OCI-LY1 (cell line): ENCODE results near the gene TANC1.

Source experiments
- H2AFZ ChIP-seq: fragments of 200-600 bp; sonication (generic), shearing (Covaris generic); 2 replicates; pipeline ENCODE4 v1.6.0; 2014; ENCODE audit warnings: antibody characterized with exemption, mild to moderate bottlenecking, low read length
- H3F3A ChIP-seq: fragments of 200-600 bp; sonication (generic), shearing (Covaris generic); 2 replicates; pipeline ENCODE4 v1.6.0; 2014; ENCODE audit warnings: mild to moderate bottlenecking, antibody characterized with exemption, low read length, moderate library complexity; ENCODE audit not compliant: insufficient read depth
- H3K27ac ChIP-seq: fragments of 200-600 bp; sonication (generic); 2 replicates; pipeline ENCODE4 v1.5.1; 2014; ENCODE audit warnings: low read length, mixed run types, mild to moderate bottlenecking, low read depth; ENCODE audit not compliant: poor library complexity, severe bottlenecking
- H3K27me3 ChIP-seq: fragments of 200-600 bp; sonication (generic); 2 replicates; pipeline ENCODE4 v1.6.0; 2014; ENCODE audit warnings: antibody characterized with exemption, mild to moderate bottlenecking, low read length, moderate library complexity; ENCODE audit not compliant: insufficient read depth
- H3K36me3 ChIP-seq: fragments of 200-600 bp; sonication (generic); 2 replicates; pipeline ENCODE4 v1.6.1; 2014; ENCODE audit warnings: mild to moderate bottlenecking, antibody characterized with exemption, low read length, moderate library complexity, mixed read lengths; ENCODE audit not compliant: insufficient read depth
- H3K4me1 ChIP-seq: fragments of 200-600 bp; sonication (generic); 2 replicates; pipeline ENCODE4 v1.5.1; 2014; ENCODE audit warnings: mild to moderate bottlenecking, low read length, moderate library complexity; ENCODE audit not compliant: insufficient read depth, severe bottlenecking
- H3K4me2 ChIP-seq: fragments of 200-600 bp; sonication (generic), shearing (Covaris generic); 2 replicates; pipeline ENCODE4 v1.6.1; 2014; ENCODE audit warnings: low read length
- H3K4me3 ChIP-seq: fragments of 200-600 bp; sonication (generic); 2 replicates; pipeline ENCODE4 v1.5.1; 2014; ENCODE audit warnings: low read length, low read depth, mild to moderate bottlenecking, mixed read lengths; ENCODE audit not compliant: poor library complexity, severe bottlenecking
- H3K79me2 ChIP-seq: fragments of 200-600 bp; shearing (Covaris generic); 2 replicates; pipeline ENCODE4 v1.6.1; 2016; ENCODE audit warnings: mixed run types, low read length, mixed read lengths; ENCODE audit not compliant: insufficient read depth
- H3K9ac ChIP-seq: fragments of 200-600 bp; sonication (generic), shearing (Covaris generic); 2 replicates; pipeline ENCODE4 v1.6.1; 2014; ENCODE audit warnings: mild to moderate bottlenecking, low read length, mixed read lengths
- H3K9me2 ChIP-seq: fragments of 200-600 bp; sonication (generic), shearing (Covaris generic); 2 replicates; pipeline ENCODE4 v1.6.1; 2014; ENCODE audit warnings: low read depth, mild to moderate bottlenecking, low read length, mixed read lengths
- H3K9me3 ChIP-seq: fragments of 200-600 bp; shearing (Covaris generic); 2 replicates; pipeline ENCODE4 v1.6.1; 2014; ENCODE audit warnings: low read length, mixed read lengths
- H4K20me1 ChIP-seq: fragments of 200-600 bp; sonication (generic), shearing (Covaris generic); 2 replicates; pipeline ENCODE4 v1.6.0; 2016; ENCODE audit warnings: mild to moderate bottlenecking, low read length; ENCODE audit not compliant: insufficient read depth
- CTCF ChIP-seq: fragments of 200-600 bp; sonication (generic), shearing (Covaris generic); IDR thresholded peaks from 2 replicates; pipeline ENCODE4 v1.5.1; 2017; ENCODE audit warnings: mild to moderate bottlenecking, antibody characterized with exemption, low read length, moderate library complexity, mixed read lengths
- EZH2 ChIP-seq: fragments of 200-600 bp; sonication (generic), shearing (Covaris generic); IDR thresholded peaks from 2 replicates; pipeline ENCODE4 v1.8.0; 2017; ENCODE audit warnings: borderline replicate concordance, mixed run types, mild to moderate bottlenecking, antibody characterized with exemption, low read length, moderate library complexity, mixed read lengths

TANC1 gene

GRCh38 chr2:159004849-159005248, 36.4 kb downstream of the TANC1 start:
- no peaks in the 10 kb centered on the region for H3K4me1 ChIP-seq

GRCh38 chr2:159009940-159010339, 41.5 kb downstream of the TANC1 start:
- Histone ChIP-seq H3K9me3 (0 out of 2 replicates have a peak, but pooled peaks cover 3% of the 10 kb centered on the region), H3K27me3 (no peaks in the 10 kb centered on the region), H4K20me1 (no peaks in the 10 kb centered on the region), H2AFZ (no peak overlapping the region), H3K9ac (no peak overlapping the region), H3K4me3 (no peak overlapping the region), H3K4me2 (no peak overlapping the region), H3K9me2 (no peaks in the 10 kb centered on the region), H3K4me1 (no peaks in the 10 kb centered on the region), H3K27ac (no peak overlapping the region), H3K79me2 (no peaks in the 10 kb centered on the region), H3F3A (no peaks in the 10 kb centered on the region), H3K36me3 (no peaks in the 10 kb centered on the region)
- TF ChIP-seq CTCF = no peak
- TF ChIP-seq EZH2 = no peak

More at GRCh38 chr2:159004849-159005248, 36.4 kb downstream of the TANC1 start:
- H3K4me3 ChIP-seq = no peak overlapping the region
- no peaks in the 10 kb centered on the region for H3K79me2 ChIP-seq
- no peaks in the 10 kb centered on the region for H3K36me3 ChIP-seq
- TF ChIP-seq EZH2 = no peak
- no peak for TF ChIP-seq CTCF
- H4K20me1 ChIP-seq = no peaks in the 10 kb centered on the region
- no peak overlapping the region for H2AFZ ChIP-seq
- H3F3A ChIP-seq = no peaks in the 10 kb centered on the region
- no peak overlapping the region for H3K4me2 ChIP-seq
- no peaks in the 10 kb centered on the region for H3K27me3 ChIP-seq
- no peak overlapping the region for H3K27ac ChIP-seq
- no peaks in the 10 kb centered on the region for H3K9me2 ChIP-seq
- H3K9ac ChIP-seq = no peak overlapping the region
- 0 out of 2 replicates have a peak, but pooled peaks cover 3% of the 10 kb centered on the region for H3K9me3 ChIP-seq

- Histone ChIP-seq H3K79me2 (no peaks in the 10 kb centered on the region), H3K4me3 (no peak overlapping the region), H3K9me3 (0 out of 2 replicates have a peak, but pooled peaks cover 3% of the 10 kb centered on the region), H3F3A (no peaks in the 10 kb centered on the region), H3K27ac (no peak overlapping the region), H3K9me2 (no peaks in the 10 kb centered on the region), H3K27me3 (no peaks in the 10 kb centered on the region), H3K4me2 (no peak overlapping the region), H3K4me1 (no peaks in the 10 kb centered on the region), H4K20me1 (no peaks in the 10 kb centered on the region), H2AFZ (no peak overlapping the region), H3K9ac (no peak overlapping the region), H3K36me3 (no peaks in the 10 kb centered on the region)
- no peak for TF ChIP-seq EZH2
- no peak for TF ChIP-seq CTCF
These were observed 41.9 kb downstream of the TANC1 start for GRCh38 chr2:159010340-159010739.
